HG03439 (cell line): ENCODE results near the gene OPTN.

Experiments
- ATAC-seq: cut with Tn5 transposase; IDR thresholded peaks from one replicate; pipeline ENCODE4 v1.9.1; 2021; ENCODE audit warnings: mild to moderate bottlenecking, moderate library complexity; ENCODE audit not compliant: unreplicated experiment

The OPTN gene

DNA sequence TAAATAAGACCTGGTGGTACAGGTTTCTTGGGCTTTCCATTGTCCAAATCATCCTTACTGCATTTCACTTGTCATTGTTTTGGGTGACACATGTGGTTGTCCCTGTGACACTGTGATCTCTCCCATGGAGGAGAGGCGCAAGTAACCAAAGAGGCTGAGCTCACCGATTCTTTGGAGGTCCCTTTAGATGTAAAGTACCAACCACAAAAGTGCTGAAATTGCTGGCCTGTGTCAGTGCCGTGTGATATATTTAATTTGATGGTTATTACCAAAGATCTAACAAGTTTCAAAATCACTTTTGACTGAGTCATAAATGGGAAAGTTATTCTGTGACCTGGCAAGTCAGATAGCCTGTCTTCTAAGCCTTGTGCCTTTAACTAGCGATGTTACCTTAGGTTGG, 80.8 kb downstream of the OPTN start:
- no peak for ATAC-seq

DNA sequence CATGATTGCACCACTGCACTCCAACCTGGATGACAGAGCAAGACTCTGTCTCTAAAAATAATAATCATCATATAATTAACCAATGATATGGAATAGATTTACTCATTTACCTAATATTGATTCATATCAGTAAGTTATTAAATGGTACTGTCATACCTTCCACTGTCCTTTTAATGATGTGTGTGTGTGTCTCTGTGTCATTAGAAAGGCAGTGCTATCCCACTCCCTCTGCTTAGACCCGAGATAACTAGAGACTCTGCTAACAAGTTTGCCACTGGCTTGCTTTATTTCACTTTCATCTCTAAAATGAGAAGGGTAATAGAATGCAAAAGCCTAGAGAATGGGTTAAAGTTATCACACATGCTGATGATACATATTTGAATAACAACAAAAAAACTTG, 82.5 kb downstream of the OPTN start:
- ATAC-seq = no peak

DNA sequence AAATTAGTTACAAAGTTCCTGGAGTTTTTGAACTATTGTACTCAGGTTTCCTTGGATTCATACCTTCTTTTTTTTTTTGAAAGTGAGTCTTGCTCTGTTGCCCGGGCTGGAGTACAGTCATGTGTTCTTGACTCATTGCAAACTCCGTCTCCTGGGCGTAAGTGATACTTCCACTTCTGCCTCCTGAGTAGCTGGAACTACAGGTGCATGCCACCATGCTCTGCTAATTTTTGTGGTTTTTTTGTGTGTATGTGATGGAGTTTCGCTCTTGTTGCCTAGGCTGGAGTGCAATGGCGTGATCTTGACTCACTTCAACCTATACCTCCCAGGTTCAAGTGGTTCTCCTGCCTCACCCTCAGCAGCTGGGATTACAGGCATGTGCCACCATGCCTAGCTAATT, 83.7 kb downstream of the OPTN start:
- ATAC-seq = no peak

DNA sequence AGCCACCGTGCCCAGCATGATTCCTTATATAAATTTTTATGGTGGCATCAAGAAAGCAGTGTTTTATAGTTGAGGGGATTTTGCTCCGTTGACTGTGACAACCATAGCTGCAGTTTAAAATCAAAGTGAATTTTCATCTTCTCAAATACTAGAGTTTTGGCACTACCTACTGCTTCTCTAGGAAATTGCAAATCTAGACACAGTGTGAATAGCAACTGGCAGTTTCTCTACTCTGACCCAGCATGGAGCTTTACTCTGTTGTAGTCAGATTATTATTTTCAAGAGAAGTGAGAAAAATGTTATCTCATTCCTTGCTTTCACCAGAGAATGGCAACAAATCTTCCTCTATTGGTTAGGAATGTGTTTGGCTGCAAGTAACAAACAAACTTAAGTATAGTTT, 84.3 kb downstream of the OPTN start:
- no peak for ATAC-seq

GRCh38 chr10:13184730-13185514, 85.0 kb downstream of the OPTN start:
- no peak for ATAC-seq

- no peak for ATAC-seq
Observed at GRCh38 chr10:13187135-13187534, 87.2 kb downstream of the OPTN start.
